ENCODE measurements around the gene KLHL13.

KLHL13 gene

GRCh38 chrX:118116713-118117550 is at the start of gene KLHL13:
TSS of gene KLHL13 (minus strand) at chrX:118116810. CDS start at chrX:118028473, 88,337 bp downstream.
- peak; percentile 39 for DNase-seq (ENCODE audit: extremely low spot score)
- CTCF ChIA-PET = no interaction called here
- TF ChIP-seq, protein P1, sequence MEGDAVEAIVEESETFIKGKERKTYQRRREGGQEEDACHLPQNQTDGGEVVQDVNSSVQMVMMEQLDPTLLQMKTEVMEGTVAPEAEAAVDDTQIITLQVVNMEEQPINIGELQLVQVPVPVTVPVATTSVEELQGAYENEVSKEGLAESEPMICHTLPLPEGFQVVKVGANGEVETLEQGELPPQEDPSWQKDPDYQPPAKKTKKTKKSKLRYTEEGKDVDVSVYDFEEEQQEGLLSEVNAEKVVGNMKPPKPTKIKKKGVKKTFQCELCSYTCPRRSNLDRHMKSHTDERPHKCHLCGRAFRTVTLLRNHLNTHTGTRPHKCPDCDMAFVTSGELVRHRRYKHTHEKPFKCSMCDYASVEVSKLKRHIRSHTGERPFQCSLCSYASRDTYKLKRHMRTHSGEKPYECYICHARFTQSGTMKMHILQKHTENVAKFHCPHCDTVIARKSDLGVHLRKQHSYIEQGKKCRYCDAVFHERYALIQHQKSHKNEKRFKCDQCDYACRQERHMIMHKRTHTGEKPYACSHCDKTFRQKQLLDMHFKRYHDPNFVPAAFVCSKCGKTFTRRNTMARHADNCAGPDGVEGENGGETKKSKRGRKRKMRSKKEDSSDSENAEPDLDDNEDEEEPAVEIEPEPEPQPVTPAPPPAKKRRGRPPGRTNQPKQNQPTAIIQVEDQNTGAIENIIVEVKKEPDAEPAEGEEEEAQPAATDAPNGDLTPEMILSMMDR (IDR thresholded peaks at IDR 0.05; ENCODE audit: control extremely low read depth, extremely low read depth, low read depth, missing control alignments) = no peak
- POLR2A ChIA-PET = no interaction called here

DNA sequence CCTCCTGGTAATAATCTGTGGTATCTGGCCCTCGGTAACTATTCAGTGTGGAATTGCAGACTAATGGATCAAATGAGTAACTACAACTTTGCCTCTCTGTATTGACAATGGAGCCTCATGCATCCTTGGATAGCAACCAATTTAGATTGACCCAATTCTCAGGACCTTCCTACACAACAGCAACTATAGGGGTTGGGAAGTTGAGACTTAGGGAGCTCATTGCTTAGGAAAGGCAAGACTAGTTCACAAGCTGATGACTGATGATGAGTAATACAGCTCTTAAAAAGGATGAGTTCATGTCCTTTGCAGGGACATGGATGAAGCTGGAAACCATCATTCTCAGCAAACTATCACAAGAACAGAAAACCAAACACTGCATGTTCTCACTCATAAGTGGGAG is 47.5 kb upstream of the KLHL13 start:
- no peak for DNase-seq (ENCODE audit: extremely low spot score)
- TF ChIP-seq, protein P1 (IDR thresholded peaks at IDR 0.05; ENCODE audit: control extremely low read depth, extremely low read depth, low read depth, missing control alignments) = no peak
- ChIA-PET CTCF (no interaction called here), POLR2A (no interaction called here)

GRCh38 chrX:118156953-118157608 is 40.5 kb upstream of the KLHL13 start:
- TF ChIP-seq, protein P1 (IDR thresholded peaks at IDR 0.05; ENCODE audit: control extremely low read depth, extremely low read depth, low read depth, missing control alignments) = no peak
- CTCF ChIA-PET = no interaction called here
- POLR2A ChIA-PET = no interaction called here
- no peak for DNase-seq (ENCODE audit: extremely low spot score)

- CTCF ChIA-PET = interaction anchor here (1.1 kb wide), 1 partner anchor 17 kb away, joined by 3 read pairs; no protein-coding TSS in a partner anchor
- TF ChIP-seq, protein P1 (IDR thresholded peaks at IDR 0.05; ENCODE audit: control extremely low read depth, extremely low read depth, low read depth, missing control alignments) = no peak
- POLR2A ChIA-PET = no interaction called here
- DNase-seq (ENCODE audit: extremely low spot score) = no peak
These were observed 39.8 kb upstream of the KLHL13 start for GRCh38 chrX:118156254-118156952.

DNA sequence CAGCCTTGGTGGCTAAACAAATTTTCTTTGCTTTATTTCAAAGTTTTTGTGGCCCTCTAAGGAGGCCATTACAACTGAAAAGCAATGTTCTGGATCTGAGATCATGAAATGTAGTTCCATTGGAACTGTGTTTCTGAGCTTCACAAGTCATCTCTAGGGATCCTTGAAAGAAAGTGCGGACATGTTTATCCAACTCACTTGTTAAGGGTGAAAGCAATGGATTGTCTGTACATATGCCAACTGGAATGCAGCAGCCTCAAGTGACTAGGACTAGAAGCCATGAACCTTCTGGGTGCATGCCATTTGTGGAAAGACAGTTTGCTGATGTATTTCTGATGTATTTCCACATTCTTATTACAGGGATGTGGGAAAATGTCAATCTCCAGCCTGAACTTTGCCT is 36.7 kb upstream of the KLHL13 start:
- no peak for DNase-seq (ENCODE audit: extremely low spot score)
- TF ChIP-seq, protein P1 (IDR thresholded peaks at IDR 0.05; ENCODE audit: control extremely low read depth, extremely low read depth, low read depth, missing control alignments) = no peak
- ChIA-PET POLR2A (no interaction called here), CTCF (no interaction called here)

GRCh38 chrX:118152721-118153120 is 36.1 kb upstream of the KLHL13 start:
- TF ChIP-seq, protein P1 (IDR thresholded peaks at IDR 0.05; ENCODE audit: control extremely low read depth, extremely low read depth, low read depth, missing control alignments) = no peak
- DNase-seq (ENCODE audit: extremely low spot score) = no peak
- CTCF ChIA-PET = no interaction called here
- POLR2A ChIA-PET = no interaction called here
